ENCODE data around the gene FBXL7. TPM values are rescaled to one million over a fixed set of nuclear protein-coding genes. Genes with fewer than 3 reads are reported as not detected.

FBXL7 gene
- total RNA-seq, 1 donor from 2014 or later: not detected

GRCh38 chr5:15703901-15704300, 203.9 kb downstream of the FBXL7 start:
- Mint-ChIP-seq H3K4me1 (ENCODE audit: low read depth) (no peaks in the 10 kb centered on the region), H3K27ac (no peak overlapping the region), H3K4me3 (ENCODE audit: low read depth) (no peak overlapping the region), H3K36me3 (ENCODE audit: low read depth) (no peaks in the 10 kb centered on the region), H3K9me3 (peaks cover 6% of the 10 kb centered on the region), H3K27me3 (ENCODE audit: low read depth) (no peaks in the 10 kb centered on the region)
- intact Hi-C loops (cut with micrococcal nuclease): no loop called here
- DNase-seq (ENCODE audit: low spot score): no peak

DNA sequence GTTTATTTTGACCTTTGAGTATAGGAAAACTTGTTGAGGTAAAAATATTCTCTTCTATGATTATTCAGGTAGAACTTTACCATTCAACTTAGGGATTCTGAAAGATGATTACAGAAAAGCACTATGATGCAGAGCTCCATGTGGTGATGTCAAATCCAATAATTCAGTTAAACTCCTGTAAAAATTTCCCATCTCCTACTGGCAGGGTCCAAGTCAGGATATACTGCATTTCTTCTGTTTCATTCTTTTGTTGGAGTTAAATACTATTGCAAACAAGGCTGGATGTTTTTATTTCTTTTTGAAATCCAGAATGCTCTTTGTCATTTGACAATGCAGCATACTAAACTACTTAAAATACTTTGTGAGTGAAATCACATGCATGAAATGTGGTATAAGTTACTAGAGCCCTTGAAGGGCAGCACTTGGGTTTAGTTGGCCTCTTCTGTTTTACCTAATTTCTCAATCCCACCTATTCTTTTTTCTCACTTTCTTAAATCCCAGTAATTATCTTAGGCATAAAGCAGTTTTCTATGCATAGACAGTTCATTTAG, 204.5 kb downstream of the FBXL7 start:
- DNase-seq (ENCODE audit: low spot score): no peak
- intact Hi-C loops (cut with micrococcal nuclease): no loop called here
- H3K4me1 Mint-ChIP-seq (ENCODE audit: low read depth): no peaks in the 10 kb centered on the region
- no peaks in the 10 kb centered on the region for H3K36me3 Mint-ChIP-seq (ENCODE audit: low read depth)
- H3K9me3 Mint-ChIP-seq: peaks cover 6% of the 10 kb centered on the region
- H3K4me3 Mint-ChIP-seq (ENCODE audit: low read depth): no peak overlapping the region
- H3K27ac Mint-ChIP-seq: no peak overlapping the region
- no peaks in the 10 kb centered on the region for H3K27me3 Mint-ChIP-seq (ENCODE audit: low read depth)

- Mint-ChIP-seq H3K9me3 (peaks cover 19% of the 10 kb centered on the region), H3K4me1 (ENCODE audit: low read depth) (no peaks in the 10 kb centered on the region), H3K36me3 (ENCODE audit: low read depth) (no peaks in the 10 kb centered on the region), H3K4me3 (ENCODE audit: low read depth) (no peak overlapping the region), H3K27me3 (ENCODE audit: low read depth) (no peaks in the 10 kb centered on the region), H3K27ac (no peak overlapping the region)
- intact Hi-C loops (cut with micrococcal nuclease): no loop called here
- DNase-seq (ENCODE audit: low spot score): no peak
Observed at GRCh38 chr5:15707631-15708030, 207.7 kb downstream of the FBXL7 start.

DNA sequence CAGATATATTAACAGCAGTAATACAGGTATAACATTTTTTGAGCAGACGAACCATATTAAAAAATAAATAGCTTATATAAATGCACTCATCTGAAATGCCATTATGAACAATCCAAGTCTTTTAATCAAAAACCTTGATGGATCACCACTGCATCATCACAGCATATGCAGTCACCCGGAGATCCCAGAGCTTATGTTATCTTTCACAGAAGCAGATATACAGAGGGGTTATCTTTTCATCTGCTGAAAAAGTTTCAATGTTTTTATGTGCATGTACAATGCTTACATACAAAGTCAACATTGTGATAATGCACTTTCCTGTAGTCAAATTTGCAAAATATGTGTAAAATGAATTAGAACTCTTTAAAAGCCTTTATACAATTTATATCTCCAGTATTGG, 211.9 kb downstream of the FBXL7 start:
- intact Hi-C loops (cut with micrococcal nuclease): no loop called here
- Mint-ChIP-seq H3K27me3 (ENCODE audit: low read depth) (no peaks in the 10 kb centered on the region), H3K36me3 (ENCODE audit: low read depth) (no peaks in the 10 kb centered on the region), H3K4me1 (ENCODE audit: low read depth) (no peaks in the 10 kb centered on the region), H3K27ac (no peak overlapping the region), H3K4me3 (ENCODE audit: low read depth) (no peak overlapping the region), H3K9me3 (peaks cover 22% of the 10 kb centered on the region)
- DNase-seq (ENCODE audit: low spot score): no peak

GRCh38 chr5:15715535-15715934, 215.6 kb downstream of the FBXL7 start:
- Mint-ChIP-seq H3K4me3 (ENCODE audit: low read depth) (no peak overlapping the region), H3K27ac (no peak overlapping the region), H3K36me3 (ENCODE audit: low read depth) (no peaks in the 10 kb centered on the region), H3K4me1 (ENCODE audit: low read depth) (no peaks in the 10 kb centered on the region), H3K27me3 (ENCODE audit: low read depth) (no peaks in the 10 kb centered on the region), H3K9me3 (peaks cover 19% of the 10 kb centered on the region)
- intact Hi-C loops (cut with micrococcal nuclease): no loop called here
- DNase-seq (ENCODE audit: low spot score): no peak

- H3K9me3 Mint-ChIP-seq: peaks cover 18% of the 10 kb centered on the region
Observed at GRCh38 chr5:15715967-15716366, 216.0 kb downstream of the FBXL7 start.

DNA sequence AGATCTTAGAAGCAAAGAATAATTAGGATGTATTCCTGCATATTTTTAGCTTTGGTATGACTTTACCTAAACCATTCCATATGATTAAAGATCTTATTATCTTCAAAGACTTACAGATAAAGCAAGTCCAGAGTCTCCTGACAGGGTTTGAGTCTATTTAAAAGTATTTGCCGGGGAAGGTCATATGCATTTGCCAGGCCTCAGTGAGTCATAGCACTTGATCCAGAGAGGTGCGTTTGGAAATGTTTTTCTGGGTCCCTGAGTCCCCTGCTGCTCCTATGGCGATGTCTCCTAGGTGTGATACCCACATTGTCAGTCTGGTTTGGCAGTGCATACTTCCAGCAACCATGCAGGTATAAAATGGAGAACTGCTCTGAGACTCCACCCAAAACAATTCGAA, 217.0 kb downstream of the FBXL7 start:
- intact Hi-C loops (cut with micrococcal nuclease): no loop called here
- no peak for DNase-seq (ENCODE audit: low spot score)

More at GRCh38 chr5:15715967-15716366, 216.0 kb downstream of the FBXL7 start:
- no peak for DNase-seq (ENCODE audit: low spot score)
- H3K4me1 Mint-ChIP-seq (ENCODE audit: low read depth): no peaks in the 10 kb centered on the region
- no peaks in the 10 kb centered on the region for H3K36me3 Mint-ChIP-seq (ENCODE audit: low read depth)
- no peak overlapping the region for H3K4me3 Mint-ChIP-seq (ENCODE audit: low read depth)
- H3K27me3 Mint-ChIP-seq (ENCODE audit: low read depth): no peaks in the 10 kb centered on the region
- no peak overlapping the region for H3K27ac Mint-ChIP-seq
- intact Hi-C loops (cut with micrococcal nuclease): no loop called here

DNA sequence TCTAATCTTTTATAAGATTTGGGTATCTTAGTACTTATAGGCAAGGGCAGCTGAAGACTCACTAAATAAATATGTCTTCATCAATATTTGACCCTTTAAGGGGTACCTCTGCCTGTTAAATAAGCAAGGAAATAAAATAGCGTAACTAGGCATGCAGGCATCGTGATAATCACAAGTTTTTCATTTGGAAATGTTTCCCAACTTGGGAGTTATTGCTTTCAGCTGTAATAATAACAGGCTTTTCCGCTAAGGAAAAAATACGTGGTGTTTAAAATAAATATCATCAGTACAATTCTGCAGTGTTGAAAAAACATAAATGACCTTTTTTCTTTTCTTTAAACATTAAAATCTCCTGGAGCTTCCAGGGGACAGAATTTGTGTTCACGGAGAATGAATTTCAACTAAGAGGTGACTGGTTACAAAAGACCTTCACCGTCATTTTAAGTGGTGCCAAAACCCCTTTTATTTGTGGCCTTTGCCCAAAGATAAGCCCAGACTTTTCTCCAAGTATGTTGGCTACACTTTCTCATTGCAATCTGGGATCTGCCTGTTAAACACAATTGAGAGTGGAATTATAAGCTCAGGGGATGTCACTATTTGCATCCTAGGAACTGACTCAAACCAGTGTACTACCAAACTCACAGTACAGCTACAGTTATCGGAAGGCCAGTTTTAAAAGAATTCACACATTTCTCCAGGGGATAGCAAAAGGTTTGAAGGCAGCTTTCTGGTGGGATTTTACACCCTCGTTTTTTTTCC, 218.6 kb downstream of the FBXL7 start:
- no peak for DNase-seq (ENCODE audit: low spot score)
- Mint-ChIP-seq H3K27me3 (ENCODE audit: low read depth) (no peaks in the 10 kb centered on the region), H3K4me1 (ENCODE audit: low read depth) (no peaks in the 10 kb centered on the region), H3K4me3 (ENCODE audit: low read depth) (no peak overlapping the region), H3K9me3 (peaks cover 13% of the 10 kb centered on the region), H3K36me3 (ENCODE audit: low read depth) (no peaks in the 10 kb centered on the region), H3K27ac (no peak overlapping the region)
- intact Hi-C loops (cut with micrococcal nuclease): no loop called here

More for the DNA sequence above, 217.0 kb downstream of the FBXL7 start:
- Mint-ChIP-seq H3K27me3 (ENCODE audit: low read depth) (no peaks in the 10 kb centered on the region), H3K4me3 (ENCODE audit: low read depth) (no peak overlapping the region), H3K27ac (no peak overlapping the region), H3K4me1 (ENCODE audit: low read depth) (no peaks in the 10 kb centered on the region), H3K9me3 (peaks cover 13% of the 10 kb centered on the region), H3K36me3 (ENCODE audit: low read depth) (no peaks in the 10 kb centered on the region)

- H3K27ac Mint-ChIP-seq: no peak overlapping the region
- peaks cover 9% of the 10 kb centered on the region for H3K9me3 Mint-ChIP-seq
- intact Hi-C loops (cut with micrococcal nuclease): no loop called here
- no peaks in the 10 kb centered on the region for H3K36me3 Mint-ChIP-seq (ENCODE audit: low read depth)
- H3K4me3 Mint-ChIP-seq (ENCODE audit: low read depth): no peak overlapping the region
- no peaks in the 10 kb centered on the region for H3K27me3 Mint-ChIP-seq (ENCODE audit: low read depth)
- no peak for DNase-seq (ENCODE audit: low spot score)
- H3K4me1 Mint-ChIP-seq (ENCODE audit: low read depth): no peaks in the 10 kb centered on the region
Observed at GRCh38 chr5:15719784-15720183, 219.8 kb downstream of the FBXL7 start.

DNA sequence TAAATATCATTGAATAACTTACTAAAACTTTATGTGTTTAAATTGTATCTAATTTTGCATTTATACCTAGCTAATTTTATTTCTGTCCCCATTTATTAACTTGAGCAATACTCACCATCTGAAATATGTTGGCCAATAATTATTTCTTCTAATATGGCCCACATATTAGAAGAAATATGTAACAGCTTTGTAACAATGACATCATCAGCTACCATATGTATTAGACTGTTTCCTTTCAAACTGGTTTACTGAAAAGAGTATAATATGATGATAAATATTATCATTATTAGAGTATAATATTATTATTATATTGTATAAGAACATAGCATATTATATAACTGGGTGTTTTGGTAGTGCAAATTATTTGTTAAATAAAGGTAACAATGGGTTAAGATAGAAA, 220.5 kb downstream of the FBXL7 start:
- H3K27ac Mint-ChIP-seq: no peak overlapping the region
- intact Hi-C loops (cut with micrococcal nuclease): no loop called here
- peaks cover 17% of the 10 kb centered on the region for H3K9me3 Mint-ChIP-seq
- no peak overlapping the region for H3K4me3 Mint-ChIP-seq (ENCODE audit: low read depth)
- H3K36me3 Mint-ChIP-seq (ENCODE audit: low read depth): no peaks in the 10 kb centered on the region
- no peaks in the 10 kb centered on the region for H3K4me1 Mint-ChIP-seq (ENCODE audit: low read depth)
- no peaks in the 10 kb centered on the region for H3K27me3 Mint-ChIP-seq (ENCODE audit: low read depth)
- no peak for DNase-seq (ENCODE audit: low spot score)

- no peak overlapping the region for H3K4me3 Mint-ChIP-seq (ENCODE audit: low read depth)
- intact Hi-C loops (cut with micrococcal nuclease): no loop called here
- H3K9me3 Mint-ChIP-seq: peaks cover 16% of the 10 kb centered on the region
- H3K36me3 Mint-ChIP-seq (ENCODE audit: low read depth): no peaks in the 10 kb centered on the region
- no peak for DNase-seq (ENCODE audit: low spot score)
- no peaks in the 10 kb centered on the region for H3K4me1 Mint-ChIP-seq (ENCODE audit: low read depth)
- no peaks in the 10 kb centered on the region for H3K27me3 Mint-ChIP-seq (ENCODE audit: low read depth)
- no peak overlapping the region for H3K27ac Mint-ChIP-seq
Observed at GRCh38 chr5:15722305-15722704, 222.3 kb downstream of the FBXL7 start.

DNA sequence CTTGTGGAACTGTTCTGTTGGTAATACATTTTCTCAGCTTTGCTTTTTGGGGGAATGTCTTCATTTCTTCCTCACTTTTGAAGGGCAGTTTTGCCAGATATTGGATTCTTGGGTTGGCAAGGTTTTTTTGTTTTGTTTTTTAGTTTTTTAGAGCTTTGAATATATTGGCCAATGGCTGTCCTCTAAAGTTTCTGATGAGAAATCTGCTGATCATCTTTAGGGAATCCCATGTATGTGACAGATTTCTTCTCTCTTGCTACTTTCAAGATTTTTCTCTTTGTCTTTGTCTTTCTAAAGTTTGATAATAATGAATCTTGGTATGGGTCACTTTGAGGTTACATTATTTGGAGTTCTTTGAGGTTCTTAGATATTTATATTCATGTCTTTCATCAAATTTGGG, 227.4 kb downstream of the FBXL7 start:
- Mint-ChIP-seq H3K27ac (no peak overlapping the region), H3K27me3 (ENCODE audit: low read depth) (no peaks in the 10 kb centered on the region), H3K36me3 (ENCODE audit: low read depth) (no peaks in the 10 kb centered on the region), H3K9me3 (peaks cover 35% of the 10 kb centered on the region), H3K4me3 (ENCODE audit: low read depth) (no peak overlapping the region), H3K4me1 (ENCODE audit: low read depth) (no peaks in the 10 kb centered on the region)
- DNase-seq (ENCODE audit: low spot score): no peak
- intact Hi-C loops (cut with micrococcal nuclease): no loop called here

DNA sequence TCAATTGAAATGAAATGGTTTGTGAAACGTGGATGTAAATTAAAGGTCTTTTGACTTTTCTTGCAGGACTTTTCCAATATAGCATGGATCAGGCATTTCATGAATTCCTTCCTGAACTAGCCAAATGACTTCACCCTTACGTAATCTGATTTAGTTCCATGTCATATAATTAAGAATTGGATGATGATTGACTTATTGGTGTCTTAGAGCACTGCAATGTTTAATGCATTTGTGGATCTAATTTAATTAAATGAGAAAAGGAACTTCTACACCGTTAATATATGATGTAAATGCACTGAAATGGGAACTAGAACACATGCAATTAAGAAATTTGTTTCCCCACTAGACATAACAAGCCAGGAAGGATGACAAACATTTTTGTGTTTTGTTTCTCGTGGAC, 228.8 kb downstream of the FBXL7 start:
- H3K9me3 Mint-ChIP-seq: peaks cover 35% of the 10 kb centered on the region
- intact Hi-C loops (cut with micrococcal nuclease): no loop called here
- H3K27ac Mint-ChIP-seq: no peak overlapping the region
- H3K4me3 Mint-ChIP-seq (ENCODE audit: low read depth): no peak overlapping the region
- no peaks in the 10 kb centered on the region for H3K4me1 Mint-ChIP-seq (ENCODE audit: low read depth)
- H3K27me3 Mint-ChIP-seq (ENCODE audit: low read depth): no peaks in the 10 kb centered on the region
- no peak for DNase-seq (ENCODE audit: low spot score)
- H3K36me3 Mint-ChIP-seq (ENCODE audit: low read depth): no peaks in the 10 kb centered on the region
